GM19193 (cell line): ENCODE results near the gene LYSMD2.

Experiments
- POLR2A ChIP-seq: IDR thresholded peaks from 4 replicates; pipeline ENCODE4 v1.6.1; 2011; ENCODE audit not compliant: insufficient read depth, insufficient read length; ENCODE audit errors: extremely low read depth

The LYSMD2 gene

GRCh38 chr15:51756482-51756881, 19.0 kb upstream of the LYSMD2 start:
- TF ChIP-seq POLR2A = no peak

GRCh38 chr15:51755790-51756189, 18.3 kb upstream of the LYSMD2 start:
- TF ChIP-seq POLR2A = no peak

- no peak for TF ChIP-seq POLR2A
Observed at GRCh38 chr15:51754267-51754666, 16.8 kb upstream of the LYSMD2 start.

GRCh38 chr15:51752888-51753287, 15.4 kb upstream of the LYSMD2 start:
- no peak for TF ChIP-seq POLR2A

GRCh38 chr15:51751697-51752683, 14.5 kb upstream of the LYSMD2 start:
- no peak for TF ChIP-seq POLR2A

- TF ChIP-seq POLR2A = peak; percentile 40
Observed at GRCh38 chr15:51750792-51751696, 13.6 kb upstream of the LYSMD2 start, which contains the start of gene TMOD2. TSS of gene TMOD2 (plus strand) at chr15:51751597. CDS start at chr15:51766442, 14,845 bp downstream.

- TF ChIP-seq POLR2A = no peak
Observed at GRCh38 chr15:51750186-51750585, 12.7 kb upstream of the LYSMD2 start.

- no peak for TF ChIP-seq POLR2A
Observed at GRCh38 chr15:51749307-51749706, 11.9 kb upstream of the LYSMD2 start.

- TF ChIP-seq POLR2A = no peak
Observed at GRCh38 chr15:51739061-51739712, 1.7 kb upstream of the LYSMD2 start.

- no peak for TF ChIP-seq POLR2A
Observed at GRCh38 chr15:51738553-51738952, 1.1 kb upstream of the LYSMD2 start.

GRCh38 chr15:51736751-51737521, 519 bp downstream of the LYSMD2 start:
- peak; percentile 58 for TF ChIP-seq POLR2A

GRCh38 chr15:51736069-51736468, 1.4 kb downstream of the LYSMD2 start:
- TF ChIP-seq POLR2A = no peak

- no peak for TF ChIP-seq POLR2A
Observed at GRCh38 chr15:51735228-51736010, 2.0 kb downstream of the LYSMD2 start.
